HepG2 (cell line): ENCODE measurements around the gene BIVM.

Source experiments
- ATF3 ChIP-seq: sonication (generic); formaldehyde crosslinking; IDR thresholded peaks from 2 replicates; pipeline ENCODE4 v1.4.0; 2020; ENCODE audit warnings: missing genetic modification reagents
- FOXM1 ChIP-seq: sonication (generic); formaldehyde crosslinking; IDR thresholded peaks from 2 replicates; pipeline ENCODE4 v1.5.0; 2020; ENCODE audit warnings: missing genetic modification reagents
- HMGXB3 ChIP-seq: sonication (generic); formaldehyde crosslinking; IDR thresholded peaks from 2 replicates; pipeline ENCODE4 v1.4.0; 2020; ENCODE audit warnings: missing genetic modification reagents, borderline replicate concordance
- POLR2A ChIP-seq, 2 experiments: IDR thresholded peaks; 2 replicates each; pipeline ENCODE4 v1.6.1; 2011; ENCODE audit warnings: low read depth in 2 of 2, low read length in 2 of 2, mild to moderate bottlenecking in 1 of 2, moderate library complexity in 1 of 2; ENCODE audit not compliant: insufficient read depth in 1 of 2
- POLR2AphosphoS5 ChIP-seq: IDR thresholded peaks from 2 replicates; pipeline ENCODE4 v1.6.1; 2012; ENCODE audit warnings: low read depth, low read length
- ZNF441 ChIP-seq: sonication (generic); formaldehyde crosslinking; IDR thresholded peaks from 2 replicates; pipeline ENCODE4 v1.7.0; 2021; ENCODE audit warnings: missing genetic modification reagents, borderline replicate concordance

DNA sequence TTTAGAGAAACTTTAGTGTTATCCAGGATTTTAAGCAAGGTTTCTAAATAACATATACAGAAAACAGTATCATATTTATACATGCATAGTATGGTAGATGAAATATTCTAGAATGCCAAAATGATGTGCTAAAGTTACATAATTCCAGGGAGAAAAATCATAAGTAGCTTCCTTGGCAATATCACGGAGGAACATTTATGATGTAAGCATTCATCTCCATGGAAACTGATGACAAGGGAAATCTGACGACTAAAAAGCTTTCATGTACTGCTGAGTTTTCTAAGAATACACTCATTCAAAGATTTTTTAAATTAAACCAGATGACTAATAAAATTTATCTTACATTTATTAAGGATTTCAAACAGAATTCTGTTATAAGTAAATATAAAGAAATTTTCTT, 30.0 kb upstream of the BIVM start:
- TF ChIP-seq ATF3 (CRISPR knock-in tag) (no peak), HMGXB3 (CRISPR knock-in tag) (no peak), FOXM1 (CRISPR knock-in tag) (no peak), POLR2A (IDR thresholded peaks at IDR 0.05; ENCODE audit: insufficient read depth in 1 of 2, low read depth in 2 of 2, low read length in 2 of 2) (no peak), POLR2AphosphoS5 (no peak), ZNF441 (CRISPR knock-in tag) (no peak)
